Sciatic nerve (tissue), 1 donor: ENCODE data around the gene MED6. TPM values are rescaled to one million over a fixed set of nuclear protein-coding genes. Genes with fewer than 3 reads are reported as not detected.

Experiments used
- total RNA-seq: library from RNA; stranded (reverse); fragmentation: NEBNext Ultra II Directional; extraction: Animal tissue kit (Norgen Biotek cat#: 25700); gene quantifications from one replicate; pipeline ENCODE4 v1.2.1, GENCODE V29; 2021
- donor health status: DM: no; HTN: no; CAD: no.

The MED6 gene
- total RNA-seq, 1 donor from 2014 or later: 44.7 TPM

Other genes starting within 250 kb of the MED6 start
- gene COX16, start 241.0 kb downstream of the MED6 start, total RNA-seq: 29.2 TPM
- 40.3 TPM for gene SYNJ2BP, start 183.6 kb downstream of the MED6 start, total RNA-seq
- gene ADAM21, start 148.5 kb downstream of the MED6 start, total RNA-seq: not detected
- 3.6 TPM for gene ADAM20, start 65.7 kb downstream of the MED6 start, total RNA-seq
- 11.1 TPM for gene TTC9, start 41.3 kb upstream of the MED6 start, total RNA-seq
- 0.36 TPM for gene MAP3K9, start 208.9 kb upstream of the MED6 start, total RNA-seq